GM19438 (cell line): Measurements from ENCODE around the gene SLC2A4RG.

ENCODE experiments used
- ATAC-seq: cut with Tn5 transposase; IDR thresholded peaks from one replicate; pipeline ENCODE4 v1.9.1; 2021; ENCODE audit warnings: low read depth; ENCODE audit not compliant: unreplicated experiment

The SLC2A4RG gene

GRCh38 chr20:63740627-63741353 is 1.2 kb downstream of the SLC2A4RG start:
- ATAC-seq: no peak

DNA sequence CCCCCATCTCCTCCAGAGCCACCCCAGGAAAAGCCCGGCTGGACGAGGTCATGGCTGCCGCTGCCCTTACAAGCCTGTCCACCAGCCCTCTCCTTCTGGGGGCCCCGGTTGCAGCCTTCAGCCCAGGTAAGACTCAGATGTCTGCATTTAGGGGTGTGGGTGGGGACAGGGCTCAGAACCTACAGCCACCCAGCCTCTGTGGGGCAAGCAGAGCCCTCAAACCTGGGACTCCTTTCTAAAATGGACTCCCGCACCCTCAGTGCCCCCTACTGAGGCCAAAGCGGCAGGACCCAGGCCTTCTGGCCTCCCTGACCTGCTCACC is 1.7 kb downstream of the SLC2A4RG start:
- no peak for ATAC-seq

DNA sequence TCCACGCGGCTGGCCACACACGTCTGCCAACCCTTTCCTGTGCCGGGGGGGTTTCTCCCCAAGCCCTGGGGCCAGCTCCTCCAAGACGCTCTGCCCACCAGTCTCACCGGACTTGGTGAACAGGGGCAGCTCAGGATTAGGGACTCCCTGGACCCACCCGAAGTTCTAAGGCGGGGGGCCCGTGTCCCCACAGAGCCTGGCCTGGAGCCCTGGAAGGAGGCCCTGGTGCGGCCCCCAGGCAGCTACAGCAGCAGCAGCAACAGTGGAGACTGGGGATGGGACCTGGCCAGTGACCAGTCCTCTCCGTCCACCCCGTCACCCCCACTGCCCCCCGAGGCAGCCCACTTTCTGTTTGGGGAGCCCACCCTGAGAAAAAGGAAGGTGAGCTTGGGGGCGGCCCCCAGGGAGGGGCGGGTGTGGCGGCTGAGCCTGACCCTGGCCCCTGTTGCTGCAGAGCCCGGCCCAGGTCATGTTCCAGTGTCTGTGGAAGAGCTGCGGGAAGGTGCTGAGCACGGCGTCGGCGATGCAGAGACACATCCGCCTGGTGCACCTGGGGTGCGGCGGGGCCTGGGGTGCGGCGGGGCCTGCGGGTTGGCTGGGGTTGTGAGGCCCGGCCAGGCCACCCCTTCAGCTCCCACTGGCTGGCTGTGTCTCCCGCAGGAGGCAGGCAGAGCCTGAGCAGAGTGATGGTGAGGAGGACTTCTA is 2.3 kb downstream of the SLC2A4RG start:
- no peak for ATAC-seq

- no peak for ATAC-seq
These were observed 2.9 kb downstream of the SLC2A4RG start for GRCh38 chr20:63742381-63743024.

DNA sequence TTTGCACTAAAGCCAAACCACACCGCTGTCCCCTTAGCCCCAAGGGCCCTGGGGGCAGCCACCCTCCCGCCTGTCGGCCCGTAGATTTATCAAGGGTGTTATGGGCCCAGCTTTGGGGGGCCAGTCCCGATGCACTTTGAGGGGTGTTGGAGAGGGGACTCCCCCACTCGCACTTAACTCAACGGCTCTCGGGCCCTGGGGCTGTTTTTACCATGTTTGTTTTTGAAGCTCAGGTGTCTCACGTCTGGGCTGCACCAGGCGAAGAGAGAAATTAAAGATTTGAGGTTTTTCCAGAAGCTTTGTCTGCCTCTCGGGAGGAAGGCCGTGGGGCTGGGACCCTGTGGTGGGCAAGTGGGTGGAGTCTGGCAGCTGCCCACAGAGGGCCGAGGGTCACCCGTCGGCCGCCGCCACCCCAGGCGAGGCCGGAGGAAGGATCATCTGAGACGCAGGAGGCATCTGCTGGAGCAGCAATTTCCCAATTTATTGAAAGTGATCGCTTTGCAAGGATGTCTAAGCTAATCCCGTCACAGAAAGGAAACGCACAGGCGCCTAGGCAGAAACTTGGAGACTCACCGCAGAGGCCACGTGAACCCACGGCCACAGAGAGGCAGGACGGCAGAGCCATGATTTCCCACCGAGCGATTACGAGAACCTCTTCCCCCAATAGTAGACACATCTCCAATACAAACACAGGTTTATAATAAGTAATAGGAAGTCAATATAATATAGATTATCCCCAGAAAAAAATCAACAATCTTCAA is 3.8 kb downstream of the SLC2A4RG start:
- ATAC-seq: no peak

DNA sequence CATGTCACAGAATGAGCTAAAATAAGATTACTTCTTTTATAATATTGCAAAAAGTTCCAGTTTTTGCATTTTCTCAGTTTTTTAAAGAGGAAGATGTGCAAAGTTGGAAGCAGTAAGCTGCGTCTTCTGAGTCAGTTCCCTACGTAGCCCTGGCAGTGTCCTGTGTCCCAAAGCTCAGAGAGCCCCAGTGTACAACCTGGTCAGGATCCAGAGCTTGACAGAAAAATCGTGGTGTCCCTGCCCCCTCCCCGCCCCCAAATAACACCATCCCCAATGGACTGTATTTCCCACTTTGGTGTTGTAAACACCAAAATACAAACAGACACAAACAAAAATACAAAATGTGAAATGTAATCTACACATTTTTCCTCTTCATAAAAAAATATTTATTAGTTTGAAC is 4.6 kb downstream of the SLC2A4RG start:
- no peak for ATAC-seq

DNA sequence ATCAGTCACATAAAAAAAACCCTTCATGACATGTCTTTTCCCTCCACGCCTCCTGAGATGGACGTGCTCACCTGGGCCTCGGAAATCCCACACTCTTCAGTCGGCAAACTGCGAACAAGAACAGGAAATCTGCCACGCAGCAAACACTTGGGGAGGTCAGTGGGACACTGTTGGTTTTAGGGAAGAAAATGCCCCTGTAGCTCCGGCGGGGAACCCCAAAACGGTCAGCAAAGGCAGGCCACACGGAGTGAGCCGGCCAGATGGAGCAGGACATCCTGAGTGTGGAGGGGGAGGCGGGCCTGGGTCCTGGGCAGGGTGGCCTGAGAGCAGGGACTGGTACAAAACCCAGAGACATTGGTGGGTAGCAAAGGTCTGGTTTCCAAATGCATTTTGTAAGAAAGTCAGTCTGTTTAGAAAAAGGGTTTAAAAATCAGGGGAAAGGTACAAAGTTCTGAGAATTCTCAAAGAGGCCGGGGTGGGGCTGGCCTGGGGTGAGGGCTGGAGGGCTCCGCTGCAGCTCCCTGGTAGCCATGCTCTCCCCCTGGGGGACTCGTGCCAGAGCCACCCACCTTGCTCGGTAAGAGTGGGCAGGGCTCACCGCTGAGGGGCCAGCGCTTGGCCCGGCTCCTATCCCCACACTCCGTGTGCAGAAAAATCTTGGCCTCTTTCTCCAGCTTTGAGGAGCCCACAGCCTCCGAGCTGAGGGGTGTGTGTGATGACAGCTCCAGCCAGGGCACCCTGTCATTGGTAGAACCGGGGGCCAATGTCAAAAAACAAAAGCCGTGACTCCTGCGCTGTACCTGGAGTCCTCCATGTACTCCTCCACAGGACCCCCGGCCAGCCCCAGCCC is 5.2 kb downstream of the SLC2A4RG start:
- ATAC-seq: no peak

DNA sequence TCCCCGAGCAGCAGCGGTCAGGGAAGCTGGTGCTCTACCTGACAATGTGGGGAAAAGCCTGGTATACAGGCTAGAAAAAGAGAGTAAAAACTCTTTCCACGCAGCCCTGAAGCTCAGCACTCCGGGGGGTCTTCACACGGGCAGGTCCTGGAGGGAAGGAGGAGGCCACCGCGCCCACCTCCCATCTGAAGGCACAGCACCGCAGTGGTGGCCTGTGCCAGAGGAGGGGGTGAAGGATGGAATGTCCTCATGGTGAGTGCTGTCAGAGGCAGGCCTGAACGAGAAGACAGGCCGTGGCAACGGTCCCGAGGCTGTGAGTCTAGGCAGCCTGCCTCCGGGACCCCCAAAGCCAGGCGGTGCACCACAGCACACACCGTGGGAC is 5.8 kb downstream of the SLC2A4RG start:
- no peak for ATAC-seq

GRCh38 chr20:63745961-63746731 is 6.6 kb downstream of the SLC2A4RG start:
- no peak for ATAC-seq

DNA sequence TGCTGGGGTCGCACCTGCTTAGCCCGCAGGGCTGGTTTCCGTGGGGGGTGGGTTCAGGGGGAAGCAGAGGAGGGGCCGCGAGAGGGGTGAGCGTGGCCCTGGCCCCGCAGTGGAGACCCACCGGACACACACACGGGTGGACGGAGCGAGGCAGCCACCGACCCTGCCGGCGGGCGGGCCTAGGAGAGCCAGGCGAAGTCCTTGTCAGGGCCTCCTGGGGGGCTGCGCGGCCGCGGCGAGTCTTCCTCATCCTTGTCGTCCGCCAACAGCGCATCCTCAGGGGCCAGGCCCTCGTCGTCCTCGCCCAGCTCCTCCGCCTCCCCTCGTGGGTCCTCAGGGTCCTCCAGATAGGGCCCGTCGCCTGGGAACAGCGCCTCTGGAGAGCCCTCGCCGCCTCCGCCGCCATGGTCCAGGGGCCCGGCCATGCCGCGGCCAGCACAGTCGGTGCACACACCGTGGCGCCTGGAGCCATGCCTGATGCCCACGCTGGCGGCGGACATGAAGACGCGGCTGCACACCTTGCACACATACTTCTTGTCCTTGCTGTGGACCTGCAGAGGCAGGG is 7.3 kb downstream of the SLC2A4RG start:
- ATAC-seq: no peak

DNA sequence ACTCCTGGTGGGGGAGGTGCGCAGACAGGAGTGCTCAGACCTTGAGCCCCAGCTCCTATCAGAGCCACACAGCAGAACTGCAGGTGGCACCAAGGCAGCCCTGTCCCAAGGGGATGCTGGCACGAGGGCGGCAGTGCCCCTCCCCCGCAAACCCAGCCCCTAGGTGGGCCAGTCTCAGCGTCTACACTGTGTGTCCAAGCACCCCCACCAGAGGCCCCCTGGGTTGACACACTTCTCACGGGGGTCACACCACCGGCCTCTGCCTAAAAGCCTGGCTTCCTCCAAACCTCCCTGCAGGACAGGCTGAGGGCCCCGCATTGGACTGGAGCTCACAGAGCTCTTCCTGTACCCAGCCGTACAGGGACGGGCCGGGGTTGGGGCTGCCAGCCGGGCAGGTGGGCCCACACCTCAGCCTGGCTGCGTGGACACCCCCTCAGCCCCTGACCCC is 8.1 kb downstream of the SLC2A4RG start:
- ATAC-seq: no peak

DNA sequence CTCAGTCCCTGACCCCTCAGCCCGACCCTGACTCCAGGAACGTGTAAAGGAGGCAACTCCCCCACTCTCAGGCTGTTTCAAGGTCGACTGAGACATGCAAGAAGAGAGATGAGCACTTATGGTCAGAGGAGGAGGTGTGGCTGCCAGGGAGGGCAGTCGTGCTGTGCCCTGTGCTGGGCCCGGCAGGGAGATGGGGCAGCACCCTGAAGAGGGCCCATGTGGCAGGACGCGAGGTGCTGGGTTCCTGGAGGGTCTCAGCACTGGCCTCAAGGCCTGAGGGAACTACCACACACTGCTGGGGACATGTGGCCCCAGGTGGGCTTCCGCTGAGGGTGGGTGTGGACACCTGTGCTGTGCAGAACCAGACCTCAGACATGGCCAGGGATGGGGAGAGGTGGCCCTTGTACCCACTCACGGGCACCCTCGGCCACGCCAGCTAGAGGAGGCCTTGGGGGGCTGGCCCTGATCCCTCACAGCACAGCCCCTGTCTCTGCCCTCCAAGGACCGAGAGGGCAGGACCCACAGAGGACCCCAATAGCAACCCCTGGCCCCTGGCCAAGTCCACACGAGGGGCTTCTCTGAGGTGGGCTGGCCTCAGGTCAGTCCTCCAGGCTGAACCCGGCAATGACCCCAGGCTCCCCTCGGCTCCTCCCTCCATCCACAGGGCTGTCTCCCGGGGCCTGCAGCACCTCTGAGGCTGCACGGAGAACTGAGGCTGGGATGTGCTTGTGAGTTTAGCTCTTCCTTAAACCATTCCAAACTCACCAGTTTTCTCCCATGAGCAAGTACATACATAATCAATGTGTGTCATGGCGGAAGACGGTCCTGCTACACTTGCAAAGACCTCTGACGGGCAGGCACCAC is 8.7 kb downstream of the SLC2A4RG start:
- ATAC-seq: no peak

GRCh38 chr20:63748934-63749270 is 9.3 kb downstream of the SLC2A4RG start:
- no peak for ATAC-seq

DNA sequence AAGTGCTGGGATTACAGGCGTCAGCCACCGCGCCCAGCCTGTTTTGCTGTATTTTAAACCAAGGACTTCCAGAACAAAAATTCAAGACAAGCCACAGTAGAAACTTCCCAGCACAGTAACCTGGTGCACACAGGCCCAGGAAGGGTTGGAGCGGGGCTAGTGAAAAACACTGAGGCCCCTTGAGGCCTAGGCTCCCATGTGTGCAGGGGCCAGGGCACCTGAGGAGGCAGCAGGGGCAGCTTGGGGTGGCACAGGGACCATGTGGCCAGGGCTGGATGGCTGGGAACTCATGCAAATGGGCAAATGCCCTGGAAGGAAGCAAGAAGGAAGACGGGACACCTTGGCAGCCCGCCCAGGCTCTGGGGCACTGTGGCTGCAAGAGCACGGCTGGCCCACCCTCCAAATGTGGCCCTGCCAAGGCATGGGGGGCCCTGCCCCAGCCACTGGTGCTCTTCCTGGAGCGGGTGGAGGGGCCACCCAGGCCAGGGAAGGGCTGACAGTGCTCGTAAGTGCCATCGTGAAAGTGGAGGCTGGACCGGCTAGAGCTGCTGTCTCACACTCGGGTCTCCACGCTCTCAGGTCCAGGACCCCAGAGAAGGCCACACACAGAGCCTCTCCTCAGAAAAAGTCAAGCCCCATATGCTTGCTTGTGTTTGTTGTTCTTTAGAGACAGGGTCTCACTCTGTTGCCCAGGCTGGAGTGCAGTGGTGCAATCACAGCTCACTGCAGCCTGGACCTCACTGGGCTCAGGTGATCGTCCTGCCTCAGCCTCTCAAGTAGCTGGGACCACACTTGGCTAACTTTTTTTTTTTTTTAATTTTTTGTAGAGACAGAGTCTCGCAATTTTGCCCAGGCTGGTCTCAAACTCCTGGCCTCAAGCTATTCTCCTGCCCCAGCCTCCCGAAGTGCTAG is 10.3 kb downstream of the SLC2A4RG start:
- no peak for ATAC-seq

- ATAC-seq: no peak
These were observed 11.4 kb downstream of the SLC2A4RG start for GRCh38 chr20:63750807-63751470.

- no peak for ATAC-seq
These were observed 12.1 kb downstream of the SLC2A4RG start for GRCh38 chr20:63751471-63752271.
